ENCODE data around the gene TUBG2. TPM values are rescaled to one million over a fixed set of nuclear protein-coding genes. Genes with fewer than 3 reads are reported as not detected.

Gene TUBG2
- total and polyA plus RNA-seq, 10 of the 15 experiments (the other 5 are each of a cell fraction or from before 2014, with no cell fraction given) = 1.2 to 12.5 (median 8.9) TPM

GRCh38 chr17:42683407-42684034 is 24.4 kb downstream of the TUBG2 start:
- H4K20me1 ChIP-seq (ENCODE audit: control insufficient read depth, insufficient read depth) = no peaks in the 10 kb centered on the region
- in situ Hi-C loops (cut with MboI) = no loop called here
- ChIA-PET SMC1A (ENCODE audit: uncharacterized antibody, unreplicated experiment) (interaction anchor here (0.6 to 1.9 kb wide), 12 partner anchors 20 to 107 kb away, joined by 3 to 14 read pairs (median 6); partner anchors contain the start of genes PSMC3IP and RETREG3), CTCF (interaction anchor here (0.6 to 3.3 kb wide), 16 partner anchors 10 to 325 kb away, joined by 3 to 32 read pairs (median 4); partner anchors contain the start of genes BECN1, PSMC3IP and VPS25), RAD21 (ENCODE audit: unreplicated experiment) (interaction anchor here (0.7 to 2.4 kb wide), 15 partner anchors 9 to 141 kb away, joined by 3 to 32 read pairs (median 6); partner anchors contain the start of genes BECN1, PSMC3IP and RAMP2), POLR2A (interaction anchor here (0.9 to 2.0 kb wide), 16 partner anchors 9 to 116 kb away, joined by 3 to 12 read pairs (median 6); partner anchors contain the start of genes RETREG3 and TUBG1)
- H3K36me3 ChIP-seq (ENCODE audit: control insufficient read depth in 2 of 2, insufficient read depth in 2 of 2, low read length in 1 of 2) = peaks cover 3 to 11% of the 10 kb centered on the region in 2 experiments; a peak in 3 of 4 replicates
- H3K9ac ChIP-seq (ENCODE audit: control insufficient read depth, insufficient read depth, low read length) = peak overlapping the region; percentile 84
- intact Hi-C loops (cut with micrococcal nuclease; ENCODE audit: unreplicated experiment) = loop anchor here (5.0 kb wide), 1 partner anchor 79 kb away; the partner anchor contains the start of gene RAMP2
- peaks cover 14% of the 10 kb centered on the region for H3K4me1 ChIP-seq (ENCODE audit: control insufficient read depth, insufficient read depth, low read length)
- H3K27me3 ChIP-seq (replicated peaks in 1 of 2; ENCODE audit: control insufficient read depth in 2 of 2, insufficient read depth in 2 of 2, low read length in 1 of 2) = no peaks in the 10 kb centered on the region
- peak overlapping the region; percentile 92 for H3K4me3 ChIP-seq
- H3K4me2 ChIP-seq (ENCODE audit: control insufficient read depth, insufficient read depth) = peak overlapping the region; percentile 91
- BruUV-seq (replicated peaks) = no TSS peak
- DNase-seq (ENCODE audit: low read depth, low spot score) = no peak
- no peaks in the 10 kb centered on the region; the same call in 2 of the 3 replicates for H3K9me3 ChIP-seq (replicated peaks; ENCODE audit: control insufficient read depth, insufficient read depth, low read length)
- peaks cover 45% of the 10 kb centered on the region for H3K79me2 ChIP-seq (ENCODE audit: control insufficient read depth, insufficient read depth, low read length)
- peak; percentile 13 for ATAC-seq
- TF ChIP-seq TCF12 (IDR thresholded peaks at IDR 0.05; ENCODE audit: low read depth, low read length) (no peak), TCF7 (IDR thresholded peaks at IDR 0.05; ENCODE audit: borderline replicate concordance) (no peak), MEF2B (IDR thresholded peaks at IDR 0.05; ENCODE audit: partially characterized antibody, poor library complexity, severe bottlenecking) (no peak), YY1 (IDR thresholded peaks at IDR 0.05; ENCODE audit: low read depth, low read length) (no peak), SP1 (IDR thresholded peaks at IDR 0.05; ENCODE audit: low read depth, low read length) (no peak), POLR2AphosphoS2 (IDR thresholded peaks at IDR 0.05; ENCODE audit: low read depth, low read length) (no peak), HDGF (IDR thresholded peaks at IDR 0.05) (no peak), EGR1 (IDR thresholded peaks at IDR 0.05; ENCODE audit: borderline replicate concordance in 1 of 2, low read depth in 2 of 2, low read length in 2 of 2) (no peak), ATF7 (IDR thresholded peaks at IDR 0.05; ENCODE audit: low read depth) (no peak), RFX5 (IDR thresholded peaks at IDR 0.05; ENCODE audit: low read depth, low read length) (no peak), MXI1 (IDR thresholded peaks at IDR 0.05; ENCODE audit: low read depth, low read length) (no peak), YBX1 (IDR thresholded peaks at IDR 0.05) (no peak), HCFC1 (IDR thresholded peaks at IDR 0.05; ENCODE audit: low read length) (no peak), RUNX3 (IDR thresholded peaks at IDR 0.05; ENCODE audit: low read length) (no peak), ZBED1 (IDR thresholded peaks at IDR 0.05; ENCODE audit: borderline replicate concordance) (no peak), RELA (IDR thresholded peaks at IDR 0.05; ENCODE audit: borderline replicate concordance, partially characterized antibody) (no peak), NFYA (IDR thresholded peaks at IDR 0.05; ENCODE audit: borderline replicate concordance, low read depth, low read length) (no peak), CEBPB (IDR thresholded peaks at IDR 0.05; ENCODE audit: borderline replicate concordance in 1 of 2, low read depth in 2 of 2, low read length in 2 of 2) (no peak), CEBPZ (IDR thresholded peaks at IDR 0.05; ENCODE audit: low read depth, low read length) (no peak), SPI1 (IDR thresholded peaks at IDR 0.05; ENCODE audit: borderline replicate concordance, insufficient read depth, low read depth, low read length) (no peak)
- H2AFZ ChIP-seq (ENCODE audit: control insufficient read depth, low read depth, low read length) = no peak overlapping the region
- peak overlapping the region; percentile 83 for H3K27ac ChIP-seq (ENCODE audit: control insufficient read depth, insufficient read depth)
- WGBS (ENCODE audit: insufficient coverage, insufficient replicate concordance, low lambda C conversion rate, missing lambda C conversion rate) = 76% methylated on average over 24 of the region's 25 CpGs
- FAIRE-seq = peak; percentile 23
